ENCODE results near the gene FTSJ1.
"Not testable (repeated sequence)": the region's sequence is repeated elsewhere in the genome, so short reads cannot be mapped to it uniquely, and the experiment has no call there.

FTSJ1 gene

GRCh38 chrX:48515842-48516241 lies 39.8 kb downstream of the FTSJ1 start:
- H3K9ac ChIP-seq (ENCODE audit: low read length): no peak overlapping the region
- peaks cover 13% of the 10 kb centered on the region for H3K36me3 ChIP-seq (ENCODE audit: insufficient read depth, low read length)
- no peak overlapping the region for H3K4me3 ChIP-seq (ENCODE audit: low read depth in 1 of 2, low read length in 2 of 2)
- peaks cover 0 to 10% of the 10 kb centered on the region in 2 donors for H3K27me3 ChIP-seq (ENCODE audit: control insufficient read depth in 1 of 2, insufficient read depth in 2 of 2, low read length in 2 of 2)
- H3K4me1 ChIP-seq (ENCODE audit: insufficient read depth, low read length): no peaks in the 10 kb centered on the region
- no peaks in the 10 kb centered on the region for H3K9me3 ChIP-seq (ENCODE audit: low read length)
- H3K27ac ChIP-seq (ENCODE audit: low read depth, low read length): no peak overlapping the region

- peaks cover 13% of the 10 kb centered on the region for H3K36me3 ChIP-seq (ENCODE audit: insufficient read depth, low read length)
- no peaks in the 10 kb centered on the region for H3K4me1 ChIP-seq (ENCODE audit: insufficient read depth, low read length)
- H3K4me3 ChIP-seq (ENCODE audit: low read depth in 1 of 2, low read length in 2 of 2): no peak overlapping the region
- no peak overlapping the region for H3K9ac ChIP-seq (ENCODE audit: low read length)
- H3K9me3 ChIP-seq (ENCODE audit: low read length): no peaks in the 10 kb centered on the region
- H3K27ac ChIP-seq (ENCODE audit: low read depth, low read length): no peak overlapping the region
- peaks cover 0 to 10% of the 10 kb centered on the region in 2 donors for H3K27me3 ChIP-seq (ENCODE audit: control insufficient read depth in 1 of 2, insufficient read depth in 2 of 2, low read length in 2 of 2)
Measured at GRCh38 chrX:48516285-48516684, 40.3 kb downstream of the FTSJ1 start.

GRCh38 chrX:48516987-48517386 lies 41.0 kb downstream of the FTSJ1 start:
- H3K27me3 ChIP-seq (ENCODE audit: control insufficient read depth in 1 of 2, insufficient read depth in 2 of 2, low read length in 2 of 2): peaks cover 0 to 10% of the 10 kb centered on the region in 2 donors
- H3K9ac ChIP-seq (ENCODE audit: low read length): no peak overlapping the region
- peaks cover 13% of the 10 kb centered on the region for H3K36me3 ChIP-seq (ENCODE audit: insufficient read depth, low read length)
- H3K4me1 ChIP-seq (ENCODE audit: insufficient read depth, low read length): no peaks in the 10 kb centered on the region
- no peaks in the 10 kb centered on the region for H3K9me3 ChIP-seq (ENCODE audit: low read length)
- no peak overlapping the region for H3K4me3 ChIP-seq (ENCODE audit: low read depth in 1 of 2, low read length in 2 of 2)
- no peak overlapping the region for H3K27ac ChIP-seq (ENCODE audit: low read depth, low read length)

GRCh38 chrX:48519481-48519880 lies 43.5 kb downstream of the FTSJ1 start:
- H3K27ac ChIP-seq (ENCODE audit: low read depth, low read length); H3K4me3 ChIP-seq (ENCODE audit: low read depth in 1 of 2, low read length in 2 of 2); H3K4me1 ChIP-seq (ENCODE audit: insufficient read depth, low read length); H3K27me3 ChIP-seq (ENCODE audit: control insufficient read depth in 1 of 2, insufficient read depth in 2 of 2, low read length in 2 of 2); H3K9me3 ChIP-seq (ENCODE audit: low read length); H3K9ac ChIP-seq (ENCODE audit: low read length): not testable (repeated sequence)
- peaks cover 12% of the 10 kb centered on the region for H3K36me3 ChIP-seq (ENCODE audit: insufficient read depth, low read length)

GRCh38 chrX:48520455-48520854 lies 44.5 kb downstream of the FTSJ1 start:
- no peak overlapping the region for H3K4me3 ChIP-seq (ENCODE audit: low read depth in 1 of 2, low read length in 2 of 2)

GRCh38 chrX:48520976-48521352 lies 45.0 kb downstream of the FTSJ1 start:
- no peak overlapping the region for H3K9ac ChIP-seq (ENCODE audit: low read length)
- H3K9me3 ChIP-seq (ENCODE audit: low read length): no peaks in the 10 kb centered on the region
- H3K4me3 ChIP-seq (ENCODE audit: low read depth in 1 of 2, low read length in 2 of 2): peak overlapping the region; percentile 16 to 69
- H3K27me3 ChIP-seq (ENCODE audit: control insufficient read depth in 1 of 2, insufficient read depth in 2 of 2, low read length in 2 of 2): no peaks in the 10 kb centered on the region
- H3K4me1 ChIP-seq (ENCODE audit: insufficient read depth, low read length): no peaks in the 10 kb centered on the region
- H3K36me3 ChIP-seq (ENCODE audit: insufficient read depth, low read length): peaks cover 3% of the 10 kb centered on the region
- H3K27ac ChIP-seq (ENCODE audit: low read depth, low read length): peak overlapping the region; percentile 1

More at GRCh38 chrX:48520455-48520854, 44.5 kb downstream of the FTSJ1 start:
- Histone ChIP-seq H3K9ac (ENCODE audit: low read length) (no peak overlapping the region), H3K9me3 (ENCODE audit: low read length) (no peaks in the 10 kb centered on the region), H3K4me1 (ENCODE audit: insufficient read depth, low read length) (no peaks in the 10 kb centered on the region), H3K27ac (ENCODE audit: low read depth, low read length) (no peak overlapping the region), H3K36me3 (ENCODE audit: insufficient read depth, low read length) (peaks cover 8% of the 10 kb centered on the region), H3K27me3 (ENCODE audit: control insufficient read depth in 1 of 2, insufficient read depth in 2 of 2, low read length in 2 of 2) (no peaks in the 10 kb centered on the region)

GRCh38 chrX:48521353-48522243 lies 45.6 kb downstream of the FTSJ1 start, which contains the start of gene EBP:
TSS of gene EBP (plus strand) at chrX:48521808. CDS start at chrX:48523772, 1,964 bp downstream.
- H3K4me3 ChIP-seq (ENCODE audit: low read depth in 1 of 2, low read length in 2 of 2): peak within 1 kb of the TSS; percentile 49 to 69
- no peaks in the 10 kb centered on the region for H3K9me3 ChIP-seq (ENCODE audit: low read length)
- peak within 1 kb of the TSS; percentile 1 for H3K27ac ChIP-seq (ENCODE audit: low read depth, low read length)
- H3K36me3 ChIP-seq (ENCODE audit: insufficient read depth, low read length): peaks cover 4% of the 10 kb centered on the region
- H3K9ac ChIP-seq (ENCODE audit: low read length): peak within 1 kb of the TSS; percentile 11
- H3K27me3 ChIP-seq (ENCODE audit: control insufficient read depth in 1 of 2, insufficient read depth in 2 of 2, low read length in 2 of 2): no peaks in the 10 kb centered on the region
- no peaks in the 10 kb centered on the region for H3K4me1 ChIP-seq (ENCODE audit: insufficient read depth, low read length)

- Histone ChIP-seq H3K4me3 (ENCODE audit: low read depth in 1 of 2, low read length in 2 of 2) (peak overlapping the region; percentile 49 to 69), H3K9ac (ENCODE audit: low read length) (peak overlapping the region; percentile 11), H3K4me1 (ENCODE audit: insufficient read depth, low read length) (no peaks in the 10 kb centered on the region), H3K27ac (ENCODE audit: low read depth, low read length) (peak overlapping the region; percentile 1), H3K36me3 (ENCODE audit: insufficient read depth, low read length) (peaks cover 11% of the 10 kb centered on the region), H3K9me3 (ENCODE audit: low read length) (no peaks in the 10 kb centered on the region), H3K27me3 (ENCODE audit: control insufficient read depth in 1 of 2, insufficient read depth in 2 of 2, low read length in 2 of 2) (no peaks in the 10 kb centered on the region)
Measured at GRCh38 chrX:48522291-48522690, 46.3 kb downstream of the FTSJ1 start.

- Histone ChIP-seq H3K27me3 (ENCODE audit: control insufficient read depth in 1 of 2, insufficient read depth in 2 of 2, low read length in 2 of 2) (no peaks in the 10 kb centered on the region), H3K9me3 (ENCODE audit: low read length) (no peaks in the 10 kb centered on the region)
Measured at GRCh38 chrX:48523682-48524081, 47.7 kb downstream of the FTSJ1 start.

GRCh38 chrX:48525853-48526252 lies 49.9 kb downstream of the FTSJ1 start:
- H3K27ac ChIP-seq (ENCODE audit: low read depth, low read length); H3K4me1 ChIP-seq (ENCODE audit: insufficient read depth, low read length): not testable (repeated sequence)

More at GRCh38 chrX:48523682-48524081, 47.7 kb downstream of the FTSJ1 start:
- Histone ChIP-seq H3K4me1 (ENCODE audit: insufficient read depth, low read length) (no peaks in the 10 kb centered on the region), H3K27ac (ENCODE audit: low read depth, low read length) (no peak overlapping the region), H3K4me3 (ENCODE audit: low read depth in 1 of 2, low read length in 2 of 2) (no peak overlapping the region), H3K9ac (ENCODE audit: low read length) (no peak overlapping the region), H3K36me3 (ENCODE audit: insufficient read depth, low read length) (peaks cover 11% of the 10 kb centered on the region)

GRCh38 chrX:48530736-48531135 lies 54.7 kb downstream of the FTSJ1 start:
- Histone ChIP-seq H3K4me3 (ENCODE audit: low read depth in 1 of 2, low read length in 2 of 2) (no peak overlapping the region), H3K36me3 (ENCODE audit: insufficient read depth, low read length) (peaks cover 11% of the 10 kb centered on the region), H3K27ac (ENCODE audit: low read depth, low read length) (no peak overlapping the region), H3K4me1 (ENCODE audit: insufficient read depth, low read length) (no peaks in the 10 kb centered on the region), H3K9me3 (ENCODE audit: low read length) (no peaks in the 10 kb centered on the region), H3K27me3 (ENCODE audit: control insufficient read depth in 1 of 2, insufficient read depth in 2 of 2, low read length in 2 of 2) (no peaks in the 10 kb centered on the region), H3K9ac (ENCODE audit: low read length) (no peak overlapping the region)

More at GRCh38 chrX:48525853-48526252, 49.9 kb downstream of the FTSJ1 start:
- H3K9me3 ChIP-seq (ENCODE audit: low read length); H3K4me3 ChIP-seq (ENCODE audit: low read depth in 1 of 2, low read length in 2 of 2); H3K9ac ChIP-seq (ENCODE audit: low read length); H3K27me3 ChIP-seq (ENCODE audit: control insufficient read depth in 1 of 2, insufficient read depth in 2 of 2, low read length in 2 of 2): not testable (repeated sequence)
- H3K36me3 ChIP-seq (ENCODE audit: insufficient read depth, low read length): peaks cover 11% of the 10 kb centered on the region

Measured in muscle layer of colon (tissue), 2 donors.